Suprapubic skin (tissue), 4 donors: ENCODE data around the gene TMEM270. TPM values are rescaled to one million over a fixed set of nuclear protein-coding genes. Genes with fewer than 3 reads are reported as not detected.

Experiments used
- DNase-seq, 2 donors: peaks; one replicate each; pipeline ENCODE4 v3.0.0-alpha.2; 2019; ENCODE audit warnings: low spot score in 2 of 2
- H3K27ac ChIP-seq: fragments of 200-600 bp; sonication (generic); one replicate; pipeline ENCODE4 v1.5.1; 2019
- H3K27me3 ChIP-seq: fragments of 200-600 bp; sonication (generic); one replicate; pipeline ENCODE4 v1.5.1; 2019
- H3K36me3 ChIP-seq: fragments of 200-600 bp; sonication (generic); one replicate; pipeline ENCODE4 v1.5.1; 2019
- H3K4me1 ChIP-seq: fragments of 200-600 bp; sonication (generic); one replicate; pipeline ENCODE4 v1.5.1; 2019
- H3K4me3 ChIP-seq: fragments of 200-600 bp; sonication (generic); one replicate; pipeline ENCODE4 v1.5.1; 2019; ENCODE audit warnings: mild to moderate bottlenecking
- H3K9me3 ChIP-seq: fragments of 200-600 bp; sonication (generic); one replicate; pipeline ENCODE4 v1.5.1; 2019
- EP300 ChIP-seq: sonication (generic); formaldehyde crosslinking; IDR thresholded peaks from one replicate; pipeline ENCODE4 v1.6.1; 2017; ENCODE audit warnings: antibody characterized with exemption
- POLR2A ChIP-seq, 2 donors: fragments of 450-650 bp; IDR thresholded peaks; one replicate each; pipeline ENCODE4 v1.6.1; 2017; ENCODE audit warnings: antibody characterized with exemption in 2 of 2, mild to moderate bottlenecking in 2 of 2, moderate library complexity in 2 of 2
- POLR2AphosphoS5 ChIP-seq, 3 donors: sonication (generic); formaldehyde crosslinking; IDR thresholded peaks; one replicate each; pipeline ENCODE4 v1.6.1; 2017; ENCODE audit warnings: antibody characterized with exemption in 3 of 3
- WGBS: methylation state at CpG from one replicate; pipeline ENCODE4 v1.1.5; 2018; 5-methylcytosine and 5-hydroxymethylcytosine counted together
- total RNA-seq, 4 donors: library from RNA; depleted of rRNA; stranded (reverse); fragments of >200 nt; gene quantifications; one replicate each; pipeline ENCODE4 v1.1.0, GENCODE V29; 2016
- TF ChIP-seq, protein P1 (sequence below), 2 donors: fragments of 200-600 bp in 1 of 2; fragments of 450-650 bp in 1 of 2; sonication (generic) in 1 of 2; IDR thresholded peaks; one replicate each; pipeline ENCODE4 v1.5.1; 2016 to 2019; ENCODE audit warnings: antibody characterized with exemption in 2 of 2, mild to moderate bottlenecking in 1 of 2, moderate library complexity in 1 of 2

Gene TMEM270
- total RNA-seq, 4 donors from 2014 or later: not detected

DNA sequence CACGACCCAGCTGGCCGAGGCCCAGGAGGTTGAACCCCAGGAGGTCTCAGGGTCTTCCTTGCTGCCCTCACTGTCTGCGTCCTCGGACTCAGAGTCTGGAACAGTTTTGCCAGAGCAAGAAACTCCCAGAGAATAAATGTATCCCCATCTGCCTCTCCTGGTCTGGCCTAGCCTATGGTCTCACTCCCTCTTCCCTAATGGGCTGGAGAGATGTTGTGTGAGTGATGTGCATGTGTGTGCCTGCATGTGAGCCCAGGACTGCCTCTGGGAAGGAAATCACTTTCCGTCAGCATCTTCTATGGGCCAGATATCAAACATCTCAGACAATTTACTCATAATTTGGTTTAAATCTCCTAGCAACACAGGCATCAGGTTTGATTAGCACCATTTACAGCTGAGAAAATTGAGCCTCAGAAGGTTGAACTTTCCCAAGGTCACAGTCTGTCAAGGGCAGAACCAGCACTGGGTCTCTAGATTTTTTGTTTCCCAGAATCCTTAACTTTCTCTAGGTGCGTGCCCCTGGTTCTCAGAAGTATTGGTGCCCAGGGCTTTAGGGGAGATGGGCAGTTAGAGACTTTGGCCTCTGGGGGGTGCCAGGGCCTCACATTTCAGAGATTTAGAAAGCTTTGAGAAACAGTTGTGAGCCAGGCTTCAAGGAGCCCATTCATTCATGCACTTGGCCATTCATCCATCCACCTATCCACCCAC lies 4.9 kb downstream of the TMEM270 start:
- H3K9me3 ChIP-seq: no peaks in the 10 kb centered on the region
- no peaks in the 10 kb centered on the region for H3K27me3 ChIP-seq
- no peak overlapping the region for H3K4me3 ChIP-seq
- TF ChIP-seq POLR2AphosphoS5 (IDR thresholded peaks at IDR 0.05) (no peak), POLR2A (IDR thresholded peaks at IDR 0.05) (no peak), EP300 (no peak)
- TF ChIP-seq, protein P1, sequence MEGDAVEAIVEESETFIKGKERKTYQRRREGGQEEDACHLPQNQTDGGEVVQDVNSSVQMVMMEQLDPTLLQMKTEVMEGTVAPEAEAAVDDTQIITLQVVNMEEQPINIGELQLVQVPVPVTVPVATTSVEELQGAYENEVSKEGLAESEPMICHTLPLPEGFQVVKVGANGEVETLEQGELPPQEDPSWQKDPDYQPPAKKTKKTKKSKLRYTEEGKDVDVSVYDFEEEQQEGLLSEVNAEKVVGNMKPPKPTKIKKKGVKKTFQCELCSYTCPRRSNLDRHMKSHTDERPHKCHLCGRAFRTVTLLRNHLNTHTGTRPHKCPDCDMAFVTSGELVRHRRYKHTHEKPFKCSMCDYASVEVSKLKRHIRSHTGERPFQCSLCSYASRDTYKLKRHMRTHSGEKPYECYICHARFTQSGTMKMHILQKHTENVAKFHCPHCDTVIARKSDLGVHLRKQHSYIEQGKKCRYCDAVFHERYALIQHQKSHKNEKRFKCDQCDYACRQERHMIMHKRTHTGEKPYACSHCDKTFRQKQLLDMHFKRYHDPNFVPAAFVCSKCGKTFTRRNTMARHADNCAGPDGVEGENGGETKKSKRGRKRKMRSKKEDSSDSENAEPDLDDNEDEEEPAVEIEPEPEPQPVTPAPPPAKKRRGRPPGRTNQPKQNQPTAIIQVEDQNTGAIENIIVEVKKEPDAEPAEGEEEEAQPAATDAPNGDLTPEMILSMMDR (IDR thresholded peaks at IDR 0.05): peak; percentile 54 to 57
- H3K27ac ChIP-seq: no peak overlapping the region
- 66% methylated on average over 3 of the region's 6 CpGs for WGBS
- DNase-seq: no peak
- peaks cover 10% of the 10 kb centered on the region for H3K4me1 ChIP-seq
- no peaks in the 10 kb centered on the region for H3K36me3 ChIP-seq

DNA sequence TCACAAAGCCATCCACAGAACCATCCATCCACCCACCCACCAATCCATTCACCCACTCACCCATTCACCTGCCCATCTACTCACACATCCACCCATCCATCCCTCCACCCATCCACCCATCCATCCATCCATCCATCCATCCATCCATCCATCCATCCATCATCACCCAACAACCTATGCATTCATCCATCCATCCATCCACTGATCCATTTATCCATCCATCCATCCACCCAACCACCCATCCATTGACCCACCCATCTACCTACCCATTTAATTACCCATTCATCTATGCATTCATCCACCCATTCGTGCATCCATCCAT lies 5.4 kb downstream of the TMEM270 start:
- TF ChIP-seq, protein P1 (IDR thresholded peaks at IDR 0.05): no peak
- no peak for TF ChIP-seq POLR2A (IDR thresholded peaks at IDR 0.05)
- TF ChIP-seq POLR2AphosphoS5 (IDR thresholded peaks at IDR 0.05): no peak
- no peak for TF ChIP-seq EP300
- Histone ChIP-seq H3K27ac (no peak overlapping the region), H3K27me3 (no peaks in the 10 kb centered on the region), H3K9me3 (no peaks in the 10 kb centered on the region), H3K4me3 (no peak overlapping the region), H3K4me1 (peaks cover 10% of the 10 kb centered on the region), H3K36me3 (no peaks in the 10 kb centered on the region)
- DNase-seq: no peak
- WGBS: 91% methylated on average over 1 of the region's 1 CpG

DNA sequence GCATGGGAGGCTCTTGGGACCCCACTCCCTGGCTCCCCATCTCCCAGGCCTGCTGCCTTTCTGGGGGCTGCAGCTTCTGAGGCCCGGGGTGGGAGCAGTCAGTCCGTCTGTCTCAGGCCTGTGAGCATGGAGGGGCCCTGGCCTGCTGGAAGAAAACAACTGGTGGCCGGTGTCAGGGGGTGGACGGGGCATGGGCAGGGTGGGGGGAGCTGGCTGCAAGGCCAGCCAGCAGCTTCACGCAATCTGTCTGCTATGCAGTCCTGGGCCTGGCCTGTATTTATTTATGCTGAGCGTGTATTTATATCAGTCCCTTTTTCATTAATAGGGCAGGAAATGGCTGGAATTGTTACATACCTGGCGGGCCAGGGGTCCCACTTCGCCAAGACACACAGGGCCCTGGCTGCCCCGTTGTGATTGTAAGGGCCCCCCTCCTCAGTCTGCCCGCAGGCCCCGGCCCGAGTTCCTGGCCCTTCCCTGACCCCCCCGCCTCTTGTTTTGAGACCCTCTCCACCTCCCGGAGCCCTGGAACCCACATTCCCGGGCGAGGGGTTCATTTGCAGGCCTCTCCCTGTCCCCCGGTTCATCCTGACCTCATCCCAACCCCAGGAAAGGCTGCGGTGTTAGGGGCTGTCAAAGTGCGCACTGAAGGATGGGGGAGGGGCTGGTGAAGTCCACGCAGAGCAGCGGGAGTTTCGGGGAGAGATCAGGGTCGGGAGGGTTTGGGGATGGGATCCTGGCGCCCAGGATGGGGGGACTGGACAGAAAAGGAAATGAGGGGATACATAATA lies 8.2 kb downstream of the TMEM270 start:
- H3K27ac ChIP-seq: no peak overlapping the region
- H3K4me3 ChIP-seq: no peak overlapping the region
- WGBS: 73% methylated on average over 24 of the region's 24 CpGs
- no peaks in the 10 kb centered on the region for H3K9me3 ChIP-seq
- no peaks in the 10 kb centered on the region for H3K36me3 ChIP-seq
- TF ChIP-seq, protein P1 (IDR thresholded peaks at IDR 0.05): no peak
- no peak for TF ChIP-seq POLR2AphosphoS5 (IDR thresholded peaks at IDR 0.05)
- no peak for TF ChIP-seq EP300
- TF ChIP-seq POLR2A (IDR thresholded peaks at IDR 0.05): no peak
- no peak for DNase-seq
- no peaks in the 10 kb centered on the region for H3K27me3 ChIP-seq
- H3K4me1 ChIP-seq: peaks cover 18% of the 10 kb centered on the region

DNA sequence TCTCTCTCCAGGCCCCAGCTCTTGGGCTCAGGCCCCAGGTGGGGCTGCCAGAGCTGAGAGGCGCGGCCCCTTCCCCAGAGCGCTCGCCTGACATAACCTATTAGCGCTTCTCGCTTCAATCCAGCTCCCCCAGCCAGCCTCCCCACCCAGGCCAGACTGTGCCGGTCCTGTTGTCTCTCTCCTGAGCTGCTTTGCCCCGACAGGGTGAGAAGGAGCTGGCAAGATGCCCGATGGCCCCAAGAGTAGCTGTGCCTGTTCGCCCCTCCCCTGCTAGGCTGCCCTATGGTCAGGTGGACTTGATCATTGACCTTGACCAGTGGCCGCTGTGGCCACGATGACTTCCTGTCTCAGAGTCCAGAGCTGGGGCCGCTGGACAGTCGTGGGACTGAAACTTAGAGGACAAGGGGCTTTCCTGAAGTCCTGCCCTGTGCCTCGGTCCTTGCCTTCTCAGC lies 9.1 kb downstream of the TMEM270 start:
- Histone ChIP-seq H3K4me3 (no peak overlapping the region), H3K4me1 (peaks cover 18% of the 10 kb centered on the region), H3K27me3 (no peaks in the 10 kb centered on the region), H3K27ac (no peak overlapping the region), H3K9me3 (no peaks in the 10 kb centered on the region), H3K36me3 (no peaks in the 10 kb centered on the region)
- WGBS: 67% methylated on average over 15 of the region's 15 CpGs
- TF ChIP-seq EP300: no peak
- TF ChIP-seq POLR2AphosphoS5 (IDR thresholded peaks at IDR 0.05): no peak
- TF ChIP-seq POLR2A (IDR thresholded peaks at IDR 0.05): no peak
- TF ChIP-seq, protein P1 (IDR thresholded peaks at IDR 0.05): no peak
- no peak for DNase-seq
